ENCODE data around the gene DUSP5.
"Not testable (repeated sequence)": the region's sequence is repeated elsewhere in the genome, so short reads cannot be mapped to it uniquely, and the experiment has no call there.

DUSP5 gene

DNA sequence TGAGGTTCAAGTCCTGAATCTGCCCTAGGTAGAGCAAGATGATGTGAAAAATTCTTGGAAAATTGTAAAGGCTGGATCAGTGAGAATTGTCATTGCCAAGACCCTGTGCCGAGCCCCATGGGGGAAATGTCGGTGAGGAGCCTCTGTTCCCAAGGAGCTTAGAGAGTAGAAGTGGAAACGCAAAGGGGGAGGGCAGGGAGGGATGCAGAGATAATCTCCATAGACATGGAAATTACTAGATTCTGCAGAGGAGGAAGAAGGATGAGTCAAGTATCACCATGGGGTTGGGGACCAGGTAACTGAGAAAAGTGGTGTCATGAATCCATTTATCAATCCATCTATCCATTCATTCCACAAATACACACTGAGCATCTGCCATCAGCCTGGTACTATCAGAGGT is 26.0 kb downstream of the DUSP5 start:
- DNase-seq = no peak

DNA sequence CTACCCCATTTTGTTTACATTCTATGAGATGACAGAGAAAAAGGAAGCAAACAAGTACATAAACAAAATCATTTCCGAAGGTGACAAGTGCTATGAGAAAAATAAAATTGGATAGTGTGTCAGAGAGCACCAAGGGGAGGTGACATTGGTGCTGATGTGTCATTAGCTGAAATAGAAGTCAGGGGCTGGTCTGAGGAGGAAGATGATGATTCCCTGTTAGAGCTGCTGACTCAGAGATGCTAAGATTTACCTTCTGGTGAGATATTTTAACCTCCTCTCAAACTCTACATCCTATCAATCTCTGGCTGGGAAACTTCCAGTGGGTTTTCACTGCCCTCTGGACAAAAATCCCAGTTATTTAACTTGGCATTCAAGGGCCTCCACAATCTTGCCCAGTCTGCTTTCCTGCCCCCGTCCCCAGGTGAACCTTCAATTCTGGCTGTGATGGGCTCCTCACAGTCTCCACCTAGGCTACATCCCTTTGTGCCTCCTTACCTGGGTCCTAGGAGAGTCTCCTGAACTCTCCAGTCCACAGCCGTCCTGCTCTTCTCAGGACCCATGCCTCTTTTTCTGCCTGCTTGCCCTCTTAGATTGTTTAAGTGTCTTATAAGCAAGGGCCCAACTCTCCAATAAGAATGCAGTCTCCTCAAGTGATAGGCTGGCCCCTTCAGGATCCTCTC is 26.6 kb downstream of the DUSP5 start:
- DNase-seq = no peak

DNA sequence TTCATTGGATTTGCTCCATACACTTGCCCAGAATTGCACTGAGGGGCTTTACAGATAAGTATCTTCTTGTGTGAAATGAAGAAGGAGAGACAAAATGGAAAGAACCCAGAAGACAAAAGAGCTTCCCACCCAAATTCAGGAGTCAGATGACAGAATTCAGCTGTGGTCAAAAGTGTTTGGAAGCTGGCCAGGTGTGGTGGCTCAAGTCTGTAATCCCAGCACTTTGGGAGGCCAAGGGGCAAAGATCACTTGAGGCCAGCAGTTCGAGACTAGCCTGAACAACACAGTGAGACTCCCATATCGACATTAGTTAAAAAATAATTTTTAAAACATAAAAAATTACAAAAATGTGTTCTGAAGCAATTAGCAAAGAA is 27.1 kb downstream of the DUSP5 start:
- DNase-seq = no peak

DNA sequence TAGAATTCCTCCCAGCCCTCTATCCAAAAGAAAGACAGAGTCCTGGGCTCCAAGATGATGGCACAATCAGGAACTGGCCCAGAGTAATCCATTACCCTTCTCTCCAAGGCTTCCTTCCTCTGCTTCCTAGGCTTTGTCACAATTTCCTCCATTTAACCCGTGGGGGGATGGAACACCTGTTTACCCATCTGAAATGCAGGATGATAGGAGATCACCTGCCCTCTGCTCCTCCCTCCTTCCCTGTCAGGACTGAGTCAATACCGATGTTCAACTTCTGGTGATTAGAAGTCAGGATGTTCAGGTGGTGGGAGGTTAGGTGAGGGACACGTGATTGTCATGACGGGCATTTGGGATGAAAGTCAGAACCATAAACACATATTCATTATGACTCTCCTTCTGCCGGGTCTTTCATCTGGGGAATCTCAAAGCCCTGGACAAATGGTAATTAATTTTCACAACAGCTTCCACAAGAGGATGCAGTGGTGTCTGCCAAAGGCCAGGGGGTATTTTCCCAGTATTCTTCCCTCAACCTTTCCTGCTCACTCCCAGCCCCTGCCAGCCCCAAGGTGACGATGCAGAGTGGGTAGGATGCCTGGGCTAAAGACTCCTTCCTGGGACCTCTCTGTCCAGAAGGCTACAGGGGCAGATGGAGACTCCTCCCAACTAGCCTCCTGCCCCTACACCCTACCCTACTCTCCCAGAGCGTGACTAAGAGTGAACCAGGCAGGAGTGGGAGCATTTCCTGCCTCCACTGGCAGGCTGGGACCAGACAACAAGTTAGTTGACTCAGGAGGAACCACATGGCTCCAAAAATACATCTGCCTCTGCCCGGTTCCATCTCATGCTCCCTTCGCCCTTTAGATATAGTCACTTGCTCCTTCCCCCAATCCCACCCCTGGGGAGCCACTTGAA is 27.9 kb downstream of the DUSP5 start:
- DNase-seq = no peak

DNA sequence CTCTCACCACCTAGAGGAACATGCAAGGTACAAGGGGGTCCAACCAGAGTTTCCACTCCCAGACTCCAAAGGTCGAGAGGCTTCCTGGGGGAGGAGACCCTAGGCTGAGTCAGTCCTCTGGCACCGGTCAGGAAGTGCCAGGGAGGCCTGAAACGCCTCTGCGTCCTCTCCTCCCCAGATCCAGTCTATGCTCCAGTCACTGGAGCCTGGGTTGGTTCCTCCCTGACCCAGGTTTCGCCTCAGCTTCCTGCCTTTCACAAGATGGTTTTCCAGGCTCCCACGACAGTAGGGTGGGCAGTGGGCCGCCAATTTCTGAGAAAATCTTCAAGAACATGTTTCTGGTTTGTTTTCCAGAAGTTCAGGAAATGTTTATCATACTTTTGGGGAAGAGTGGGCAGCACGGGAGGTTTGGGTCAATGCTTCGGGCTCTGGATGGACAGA is 30.0 kb downstream of the DUSP5 start:
- DNase-seq = no peak

DNA sequence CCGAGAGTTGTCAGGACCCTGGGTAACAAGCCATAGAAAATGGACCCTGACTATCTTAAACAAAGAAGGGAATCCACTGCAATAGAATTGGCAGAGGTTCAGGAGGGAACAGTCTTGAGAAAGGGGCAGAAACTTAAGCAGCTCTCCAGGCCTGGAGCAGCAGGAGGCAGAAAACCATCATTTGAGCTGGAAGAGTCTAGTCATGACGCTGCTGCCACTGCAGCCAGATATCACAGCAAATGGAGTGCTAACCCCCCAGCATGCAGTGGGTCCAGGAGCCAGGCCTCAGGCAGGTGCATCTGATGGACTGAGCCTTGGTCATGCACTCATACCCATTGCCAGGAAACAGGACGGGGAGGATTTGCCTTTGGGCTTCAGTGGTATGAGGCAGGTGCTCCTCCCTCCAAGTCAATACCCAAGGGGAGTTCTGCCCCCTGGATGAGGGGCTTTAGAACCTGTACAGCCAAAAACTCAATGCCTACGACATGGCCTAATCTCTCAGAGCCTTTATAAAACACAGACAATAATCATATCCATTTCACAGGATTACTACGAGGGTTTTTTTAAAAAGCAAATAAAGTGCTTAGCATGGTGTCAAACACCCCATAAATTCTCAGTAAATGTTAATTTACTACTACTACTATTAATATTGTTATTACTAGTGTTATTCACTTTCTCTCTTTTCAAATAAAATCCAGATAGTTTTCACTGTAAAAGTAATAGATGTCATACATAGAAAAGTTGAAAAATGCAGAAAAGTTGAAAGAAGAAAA is 30.7 kb downstream of the DUSP5 start:
- DNase-seq = no peak

DNA sequence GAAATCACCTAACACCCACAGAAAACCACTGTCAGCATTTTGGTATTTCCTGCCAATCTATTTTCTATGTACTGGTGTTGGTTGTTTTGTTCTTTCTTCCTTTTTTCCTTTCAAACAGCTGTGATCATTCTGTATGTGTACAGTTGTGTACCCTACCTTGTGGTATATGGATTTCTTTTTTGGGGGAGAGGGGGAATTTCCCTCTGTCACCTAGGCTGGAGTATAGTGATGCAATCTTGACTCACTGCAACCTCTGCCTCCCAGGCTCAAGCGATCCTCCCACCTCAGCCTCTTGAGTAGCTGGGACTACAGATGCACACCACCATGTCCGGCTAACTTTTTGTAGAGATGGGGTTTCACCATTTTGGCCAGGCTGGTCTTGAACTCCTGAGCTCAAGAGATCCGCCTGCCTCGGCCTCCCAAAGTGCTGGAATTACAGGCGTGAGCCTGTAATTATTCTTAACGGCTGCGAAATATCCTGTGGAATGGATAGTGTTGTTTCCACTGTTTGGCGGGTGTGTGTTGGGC is 31.4 kb downstream of the DUSP5 start:
- not testable (repeated sequence) for DNase-seq

DNA sequence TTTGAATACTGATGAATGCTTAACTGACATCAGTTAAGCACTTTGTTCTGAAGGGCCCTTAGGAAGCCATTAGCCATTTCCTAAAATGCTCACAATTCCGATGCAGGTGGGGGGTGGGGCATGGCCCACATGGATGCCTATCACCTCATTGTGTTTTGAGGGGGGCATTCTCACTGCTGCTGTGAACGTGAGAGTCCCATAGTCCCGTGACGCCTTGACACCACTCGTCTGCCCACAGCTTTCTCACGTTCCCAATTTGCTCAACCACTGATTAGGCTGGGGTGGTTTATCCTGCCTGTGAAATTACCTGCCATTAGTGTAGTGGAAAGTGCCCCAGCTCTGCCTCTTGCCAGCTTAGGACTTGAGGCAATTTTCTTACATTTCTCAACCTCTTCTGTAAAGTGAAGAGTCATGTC is 31.9 kb downstream of the DUSP5 start:
- no peak for DNase-seq

DNA sequence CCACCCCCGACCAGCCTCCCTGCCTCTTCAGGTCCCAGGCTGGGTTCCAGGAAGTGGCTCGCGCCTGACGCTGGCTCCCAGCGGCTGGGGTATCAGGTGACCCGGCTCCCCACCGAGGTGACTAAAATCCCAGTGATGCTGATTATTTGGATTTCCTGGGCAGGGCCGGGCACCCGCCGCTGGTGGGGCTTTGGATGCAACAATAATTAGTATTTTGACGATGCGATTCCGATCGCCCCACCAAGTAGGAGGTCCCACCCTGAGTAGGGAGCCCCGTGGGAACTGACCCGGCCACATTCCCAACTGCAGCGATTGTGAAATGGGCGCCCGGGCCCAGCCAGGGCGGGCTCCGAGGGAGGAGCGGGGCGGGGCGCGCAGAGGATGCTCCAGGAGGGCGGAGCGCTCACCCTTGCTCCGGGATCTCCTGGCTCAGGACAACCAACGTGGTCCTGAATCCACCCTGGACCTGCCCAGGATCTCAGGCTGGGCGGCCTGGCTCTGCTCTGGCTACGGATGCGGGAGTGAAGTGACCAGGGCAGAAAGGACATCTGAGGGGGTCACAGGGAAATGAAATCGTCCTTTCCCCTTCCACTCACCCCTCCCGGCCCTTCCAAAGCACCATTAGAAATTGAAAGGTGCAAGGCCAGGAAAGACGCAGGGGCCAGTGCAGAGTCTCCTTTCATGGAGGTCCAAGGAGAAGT is 32.6 kb downstream of the DUSP5 start:
- no peak for DNase-seq

DNA sequence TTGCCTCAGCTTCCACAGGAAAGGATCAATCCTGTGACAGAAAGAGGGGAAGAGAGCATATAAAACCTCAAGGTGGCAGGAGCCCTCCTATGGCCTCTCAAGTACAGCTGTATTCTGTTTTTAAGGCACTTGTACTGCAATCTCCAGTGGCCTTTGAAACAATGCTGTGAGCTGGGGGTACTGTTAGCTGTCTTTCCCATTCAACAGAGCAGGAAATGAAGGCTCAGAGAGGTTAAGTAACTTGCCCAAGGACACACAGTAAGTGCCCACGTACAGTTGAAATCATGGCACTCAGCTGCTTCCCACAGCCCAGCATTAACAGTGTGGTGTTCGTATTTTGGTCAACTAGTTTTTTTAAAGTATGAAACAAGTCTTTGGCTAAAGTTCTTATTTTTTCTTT is 34.0 kb downstream of the DUSP5 start:
- no peak for DNase-seq

DNA sequence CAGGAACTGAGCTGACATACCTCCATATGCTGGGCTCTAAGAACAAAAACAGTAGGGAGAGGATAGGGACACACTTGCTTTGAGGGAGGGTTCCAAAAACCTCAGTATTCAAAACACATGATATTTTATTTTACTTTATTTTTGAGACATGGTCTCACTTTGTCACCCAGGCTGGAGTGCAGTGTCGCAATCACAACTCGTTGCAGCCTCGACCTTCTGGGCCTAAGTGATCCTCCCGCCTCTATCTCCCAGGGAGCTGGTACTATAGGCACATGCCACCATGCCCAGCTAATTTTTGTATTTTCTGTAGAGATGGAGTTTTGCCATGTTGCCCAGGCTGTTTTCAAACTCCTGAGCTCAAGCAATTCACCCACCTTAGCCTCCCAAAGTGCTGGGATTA is 34.9 kb downstream of the DUSP5 start:
- DNase-seq = not testable (repeated sequence)

DNA sequence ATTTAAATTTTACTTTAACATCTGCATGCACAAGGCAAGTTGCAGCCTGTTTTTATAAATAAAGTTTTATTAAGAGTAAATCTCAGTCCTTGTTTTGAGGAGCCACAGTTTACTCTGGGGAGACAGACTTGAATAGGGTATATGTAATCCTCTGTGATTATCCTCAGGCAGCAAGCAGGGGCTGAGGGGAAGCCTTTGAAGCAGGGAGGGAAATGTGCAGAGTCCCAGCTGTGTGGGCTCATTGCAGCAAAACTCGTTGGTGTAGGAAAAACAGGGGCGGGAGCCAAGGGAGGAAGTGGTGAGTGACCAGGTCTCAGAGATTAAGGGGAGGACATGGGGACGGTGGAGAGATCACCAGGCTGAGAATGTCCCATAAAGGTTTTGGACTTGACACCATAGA is 35.4 kb downstream of the DUSP5 start:
- DNase-seq = no peak

DNA sequence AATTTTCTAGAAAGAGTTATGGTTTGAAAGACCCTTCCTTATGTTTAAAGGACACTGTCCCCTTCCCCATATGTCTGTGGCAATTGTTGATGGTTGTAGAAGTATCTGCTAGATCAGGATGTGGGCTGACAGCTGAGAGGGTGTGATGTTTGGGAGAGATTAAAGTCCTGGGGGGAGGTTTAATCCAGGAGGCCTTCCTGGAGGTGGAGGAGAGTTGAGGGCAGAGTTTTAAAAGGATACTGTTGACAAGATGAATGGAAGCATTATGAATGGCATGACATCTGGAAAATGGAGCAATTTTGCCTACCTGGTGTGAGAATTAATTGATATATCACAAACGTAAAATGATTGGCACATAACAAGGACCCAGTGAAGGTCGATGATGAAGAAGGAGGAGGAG is 36.9 kb downstream of the DUSP5 start:
- DNase-seq = no peak

DNA sequence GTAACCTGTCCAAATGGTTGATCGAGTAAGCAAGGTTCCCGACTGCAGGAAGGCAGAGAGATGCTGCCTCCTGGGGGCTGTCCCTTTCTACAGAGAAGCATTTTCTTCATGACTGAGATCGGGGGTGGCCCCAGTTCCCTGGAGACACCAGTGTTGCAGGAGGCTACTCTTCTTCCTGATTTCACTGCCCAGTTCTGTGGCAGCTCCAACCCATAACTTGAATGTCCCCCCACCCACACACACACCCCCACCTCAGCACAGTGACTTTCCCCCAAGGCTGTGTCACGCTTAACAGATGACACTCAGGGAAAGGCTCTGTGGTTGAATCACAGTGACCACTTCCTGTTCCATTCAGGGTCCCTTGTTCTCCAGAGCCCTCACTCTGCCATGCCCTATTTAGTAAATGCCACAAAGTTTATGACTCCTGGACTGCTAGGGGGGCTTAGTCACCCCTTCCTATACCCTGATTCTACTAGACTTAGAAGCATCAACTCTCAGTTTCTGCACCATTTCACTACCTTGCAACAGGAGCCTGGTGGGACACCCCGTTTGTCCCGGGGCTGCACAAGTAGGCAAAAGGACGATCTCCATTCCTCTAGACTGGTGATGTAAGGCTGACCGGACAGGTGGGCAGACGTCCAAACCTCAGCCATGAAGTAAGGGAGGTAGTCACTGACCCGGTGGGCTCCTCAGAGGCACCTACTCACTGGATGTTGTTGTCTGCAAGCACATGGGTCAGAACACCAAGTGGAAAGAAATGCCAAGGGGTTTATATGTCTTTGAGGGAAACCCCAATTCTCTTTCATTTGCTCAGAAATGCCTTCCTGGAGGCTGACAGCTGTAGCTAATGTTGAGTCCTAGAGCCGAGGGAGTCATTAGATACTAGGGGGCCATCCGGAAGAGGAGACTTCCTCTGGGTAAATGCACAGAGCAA is 38.5 kb downstream of the DUSP5 start:
- DNase-seq = no peak

DNA sequence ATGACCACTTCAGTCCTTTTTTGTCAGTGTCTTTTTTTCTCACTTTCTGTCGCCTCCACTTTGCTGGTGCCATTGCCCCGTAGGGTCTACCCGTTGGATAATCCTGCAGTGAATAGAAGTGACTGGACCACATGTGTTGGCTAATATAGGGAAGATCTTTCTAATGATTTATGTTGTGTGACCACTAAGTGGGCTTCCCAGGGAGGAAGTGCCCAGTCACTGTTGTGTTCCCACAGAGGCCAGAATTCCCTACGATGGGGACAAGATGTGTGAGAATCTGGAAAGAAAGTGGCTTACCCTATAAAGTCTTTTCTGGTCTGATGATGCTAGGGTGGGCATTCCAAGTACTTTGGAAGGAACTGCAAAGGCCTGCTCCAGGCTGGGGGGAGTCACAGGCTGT is 41.4 kb downstream of the DUSP5 start:
- DNase-seq = no peak

DNA sequence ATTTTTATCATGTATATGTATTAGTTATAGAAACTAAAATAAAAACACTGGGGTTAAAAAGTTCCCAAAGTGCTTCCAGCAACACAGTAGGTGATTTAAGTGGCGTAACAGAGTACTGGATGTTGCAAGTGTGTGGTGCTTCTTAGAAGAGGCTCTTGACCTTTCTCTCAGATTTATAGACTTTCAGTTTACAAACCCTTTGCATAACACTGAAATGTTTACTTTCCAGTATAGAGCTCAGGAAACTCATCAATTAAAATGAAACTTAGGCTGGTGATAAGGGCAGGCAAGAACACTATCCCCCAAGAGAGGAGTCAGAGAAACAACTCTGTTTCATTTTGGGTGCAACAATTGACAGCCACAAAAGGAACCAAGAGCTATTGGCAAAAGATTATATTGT is 42.3 kb downstream of the DUSP5 start:
- no peak for DNase-seq

DNA sequence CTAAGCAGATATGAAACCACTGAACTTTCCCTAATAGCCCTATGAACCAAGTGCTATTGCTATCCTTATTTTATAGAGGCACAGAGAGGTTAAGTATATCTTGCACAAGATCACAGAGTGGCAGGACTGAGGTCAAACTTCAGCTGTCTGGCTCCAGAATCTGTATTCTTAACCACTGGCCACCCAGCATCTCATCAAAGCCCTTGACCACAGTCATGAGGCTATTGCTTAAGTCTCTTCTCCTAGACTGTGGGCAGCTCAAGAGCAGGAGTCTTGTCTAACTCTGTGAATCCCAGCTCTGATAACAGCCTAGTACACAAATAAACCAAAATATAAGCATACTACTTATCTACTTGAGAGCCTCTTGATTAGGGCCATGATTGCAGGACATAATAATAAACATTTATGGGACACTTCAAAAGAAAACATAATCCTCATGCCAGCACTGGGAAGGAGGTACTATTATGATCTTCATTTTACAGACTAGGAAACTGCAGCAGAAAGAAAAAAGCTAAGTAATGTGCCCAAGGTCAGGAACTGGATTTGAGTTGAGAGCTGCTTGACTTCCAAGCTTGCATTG is 47.3 kb downstream of the DUSP5 start:
- no peak for DNase-seq

DNA sequence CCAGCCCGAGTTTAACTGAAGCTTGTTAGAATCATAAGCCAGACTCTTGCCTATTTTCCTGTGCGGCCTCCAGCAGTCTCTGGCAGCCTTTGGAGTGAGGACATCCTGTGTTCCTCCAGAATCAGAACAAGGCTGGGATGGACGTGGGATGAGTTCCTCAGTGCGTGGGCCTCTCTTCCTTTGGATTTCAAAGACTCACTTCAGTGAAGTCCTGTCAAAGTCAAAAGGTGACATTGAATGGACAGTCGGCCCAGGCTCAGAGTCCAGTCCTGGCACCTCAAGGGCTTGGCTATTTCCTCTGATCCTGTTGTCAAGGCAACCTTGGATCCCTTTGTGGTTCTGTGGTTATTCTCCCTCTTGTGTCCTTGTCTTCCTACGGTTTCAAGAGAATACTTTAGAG is 48.4 kb downstream of the DUSP5 start:
- no peak for DNase-seq

DNA sequence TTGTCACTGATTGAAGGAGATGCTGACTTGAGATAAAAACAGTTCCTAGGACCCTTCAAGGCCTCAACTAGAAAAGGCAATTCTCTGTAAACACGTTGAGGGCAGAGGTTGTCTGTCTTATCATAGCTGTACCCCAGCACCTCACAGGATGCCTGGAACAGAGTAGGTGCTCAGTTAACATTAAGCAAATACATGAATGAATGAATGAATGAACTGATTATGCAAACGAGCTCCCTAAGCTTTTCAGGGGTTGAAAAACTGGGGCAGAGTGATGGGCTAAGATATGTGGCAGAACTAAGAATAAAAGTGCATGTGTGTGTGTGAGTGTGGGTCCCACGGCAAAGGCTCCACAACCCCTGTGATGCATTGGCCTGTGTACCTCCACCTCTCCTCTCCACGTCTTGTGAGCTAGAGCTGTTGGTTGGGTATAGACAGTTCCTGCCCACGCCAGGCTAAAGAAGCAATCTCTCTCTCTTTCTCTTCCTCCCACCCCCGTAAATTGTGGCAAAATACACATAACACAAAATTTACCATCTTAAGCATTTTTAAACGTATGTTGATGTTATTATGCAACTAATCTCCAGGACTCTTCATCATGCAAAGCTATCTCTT is 48.9 kb downstream of the DUSP5 start:
- no peak for DNase-seq

DNA sequence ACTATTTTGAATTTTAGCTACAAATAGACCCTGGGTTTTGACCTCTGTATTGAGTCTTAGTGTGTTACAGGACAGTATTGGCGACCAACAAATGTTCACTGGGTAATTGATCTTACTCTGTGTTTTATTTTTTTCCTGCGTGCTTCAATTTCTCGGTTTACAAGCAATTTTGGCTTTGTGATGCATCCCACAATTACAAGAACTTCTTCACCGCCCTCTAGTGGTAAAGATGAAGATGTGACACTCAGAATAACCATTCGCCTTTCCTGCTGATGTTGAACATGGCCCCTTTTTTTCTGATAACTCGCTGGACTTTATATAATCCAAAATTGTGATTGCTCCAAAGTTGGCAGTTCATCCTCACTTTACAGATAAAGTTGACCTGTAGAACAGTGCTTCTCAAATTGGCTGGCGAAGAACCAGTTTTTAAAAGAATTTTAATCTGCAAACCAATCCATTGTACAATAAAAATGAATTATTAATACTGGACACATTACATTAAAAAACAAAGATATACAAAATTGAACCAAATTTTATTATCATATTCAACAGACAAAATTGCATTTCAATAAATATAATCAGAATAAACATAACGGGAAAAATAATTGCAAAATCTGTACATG is 49.5 kb downstream of the DUSP5 start:
- no peak for DNase-seq
